IPS-NIHi7 (cell line): Measurements from ENCODE around the gene CHURC1.
A peak's percentile ranks its signal among the peaks of the same experiment; 100 is the strongest.

Experiments
- DNase-seq: peaks from one replicate; pipeline ENCODE4 v3.0.0; 2012; ENCODE audit warnings: mixed read lengths; ENCODE audit errors: extremely low spot score

Gene CHURC1

GRCh38 chr14:64956697-64957406 is 42.6 kb downstream of the CHURC1 start:
- no peak for DNase-seq

- no peak for DNase-seq
These were observed 43.9 kb downstream of the CHURC1 start for GRCh38 chr14:64958201-64958600.

GRCh38 chr14:64958743-64959142 is 44.5 kb downstream of the CHURC1 start:
- DNase-seq = no peak

GRCh38 chr14:64960762-64961276 is 46.6 kb downstream of the CHURC1 start:
- DNase-seq = peak; percentile 68

- no peak for DNase-seq
These were observed 49.4 kb downstream of the CHURC1 start for GRCh38 chr14:64963611-64964010.

GRCh38 chr14:64965356-64966000 is 51.2 kb downstream of the CHURC1 start:
- no peak for DNase-seq

- no peak for DNase-seq
These were observed 52.7 kb downstream of the CHURC1 start for GRCh38 chr14:64966976-64967375.

GRCh38 chr14:64968167-64968566 is 53.9 kb downstream of the CHURC1 start:
- DNase-seq = no peak

GRCh38 chr14:64968651-64969050 is 54.4 kb downstream of the CHURC1 start:
- peak; percentile 48 for DNase-seq

- no peak for DNase-seq
These were observed 55.8 kb downstream of the CHURC1 start for GRCh38 chr14:64970041-64970440.

- DNase-seq = no peak
These were observed 56.7 kb downstream of the CHURC1 start for GRCh38 chr14:64970776-64971477.

GRCh38 chr14:64971491-64971942 is 57.3 kb downstream of the CHURC1 start:
- DNase-seq = no peak

GRCh38 chr14:64971943-64972791 is 57.9 kb downstream of the CHURC1 start, which contains the start of gene RAB15:
TSS of gene RAB15 (minus strand) at chr14:64972336. CDS start at chr14:64972076, 260 bp downstream.
- DNase-seq = peak; percentile 61

- no peak for DNase-seq
These were observed 58.8 kb downstream of the CHURC1 start for GRCh38 chr14:64973026-64973442.

GRCh38 chr14:64973826-64974225 is 59.6 kb downstream of the CHURC1 start:
- no peak for DNase-seq

GRCh38 chr14:64974563-64974962 is 60.3 kb downstream of the CHURC1 start:
- peak; percentile 42 for DNase-seq

GRCh38 chr14:64979336-64980074 is 65.2 kb downstream of the CHURC1 start:
- no peak for DNase-seq

- peak; percentile 58 for DNase-seq
These were observed 69.4 kb downstream of the CHURC1 start for GRCh38 chr14:64983439-64984310.
